Naive thymus-derived CD4-positive, alpha-beta T cell (primary cell): ENCODE results near the gene TTC19. TPM values are rescaled to one million over a fixed set of nuclear protein-coding genes. Genes with fewer than 3 reads are reported as not detected.

ENCODE experiments used
- ATAC-seq: fragments of 150-1000 bp; cut with Tn5 transposase; 2 replicates; pipeline ENCODE4 v1.10.0; 2021; ENCODE audit warnings: mild to moderate bottlenecking, moderate library complexity
- CTCF ChIA-PET: fragments of 350-600 bp; sonication (Branson Sonifier 250); formaldehyde crosslinking; loops from one replicate; lab custom pipeline; 2021; ENCODE audit warnings: antibody characterized with exemption; lab: Charles Lee
- POLR2A ChIA-PET: fragments of 350-600 bp; sonication (Branson Sonifier 250); formaldehyde crosslinking; loops from one replicate; lab custom pipeline; 2021; ENCODE audit warnings: antibody characterized with exemption, inconsistent platforms; lab: Charles Lee
- DNase-seq, 9 donors: peaks; one replicate each; pipeline versions ENCODE4 v3.0.0 to v3.0.0-alpha.2; 2020 to 2022; ENCODE audit warnings: mixed read lengths in 1 of 9
- H3K27ac ChIP-seq: one replicate; pipeline ENCODE4 v1.7.0; 2013; ENCODE audit warnings: mild to moderate bottlenecking, low read depth, low read length, moderate library complexity
- H3K27me3 ChIP-seq, 2 donors: one replicate each; pipeline ENCODE4 v1.7.0; 2013; ENCODE audit warnings: low read length in 2 of 2, mild to moderate bottlenecking in 2 of 2, moderate library complexity in 2 of 2; ENCODE audit not compliant: control insufficient read depth in 2 of 2, insufficient read depth in 2 of 2
- H3K36me3 ChIP-seq, 3 experiments: 1 replicate in 2 of 3; 2 replicates in 1 of 3; pipeline ENCODE4 v1.7.0; 2013; ENCODE audit warnings: low read length in 3 of 3, mild to moderate bottlenecking in 3 of 3, moderate library complexity in 1 of 3; ENCODE audit not compliant: insufficient read depth in 3 of 3, control insufficient read depth in 2 of 3
- H3K4me1 ChIP-seq, 2 donors: one replicate each; pipeline ENCODE4 v1.7.0; 2013; ENCODE audit warnings: low read length in 2 of 2, mild to moderate bottlenecking in 2 of 2, moderate library complexity in 1 of 2; ENCODE audit not compliant: control insufficient read depth in 2 of 2, insufficient read depth in 2 of 2
- H3K4me3 ChIP-seq: 2 replicates; pipeline ENCODE4 v1.7.0; 2013; ENCODE audit warnings: mild to moderate bottlenecking, low read length
- H3K9me3 ChIP-seq, 3 experiments: 1 replicate in 2 of 3; 2 replicates in 1 of 3; pipeline ENCODE4 v1.7.0; 2013; ENCODE audit warnings: low read length in 3 of 3; ENCODE audit not compliant: control insufficient read depth in 2 of 3
- H3K27ac Mint-ChIP-seq, 9 donors: one replicate each; pipeline ENCODE4 v1.8.0; 2020 to 2022; ENCODE audit warnings: mixed read lengths in 9 of 9, mild to moderate bottlenecking in 8 of 9, moderate library complexity in 5 of 9, inconsistent platforms in 2 of 9
- H3K27me3 Mint-ChIP-seq, 5 donors: one replicate each; pipeline ENCODE4 v1.8.0; 2021 to 2022; ENCODE audit warnings: mixed read lengths in 5 of 5, mild to moderate bottlenecking in 1 of 5
- H3K36me3 Mint-ChIP-seq, 5 donors: one replicate each; pipeline ENCODE4 v1.8.0; 2020 to 2022; ENCODE audit warnings: mixed read lengths in 5 of 5, mild to moderate bottlenecking in 3 of 5, inconsistent platforms in 1 of 5
- H3K4me1 Mint-ChIP-seq, 7 donors: one replicate each; pipeline ENCODE4 v1.8.0; 2020 to 2022; ENCODE audit warnings: mixed read lengths in 7 of 7, mild to moderate bottlenecking in 3 of 7, inconsistent platforms in 1 of 7
- H3K4me3 Mint-ChIP-seq, 10 donors: one replicate each; pipeline ENCODE4 v1.8.0; 2020 to 2022; ENCODE audit warnings: mild to moderate bottlenecking in 10 of 10, mixed read lengths in 10 of 10, moderate library complexity in 6 of 10, inconsistent platforms in 2 of 10
- H3K9me3 Mint-ChIP-seq, 11 donors: one replicate each; pipeline ENCODE4 v1.8.0; 2020 to 2022; ENCODE audit warnings: mixed read lengths in 11 of 11, mild to moderate bottlenecking in 4 of 11, inconsistent platforms in 1 of 11, moderate library complexity in 1 of 11
- intact Hi-C, 2 donors: fragments of 100-400 bp; cut with micrococcal nuclease; formaldehyde crosslinking; loops; one replicate each; pipeline ENCODE4 v1.15.1; 2023
- polyA plus RNA-seq, 2 donors: library from polyadenylated mRNA; unstranded; fragments of 300-500 nt; fragmentation: Illumina TruSeq; gene quantifications; one replicate each; pipeline ENCODE4 v1.2.3, GENCODE V29; 2021
- total RNA-seq, 6 experiments: library from RNA in 5 of 6; stranded (reverse) in 5 of 6; gene quantifications; 1 replicate in 5 of 6; 2 replicates in 1 of 6; pipeline ENCODE4 v1.2.3 and lab custom pipeline; 2021 to 2026

The TTC19 gene
- total and polyA plus RNA-seq, 7 experiments from 2014 or later: 32.8 to 61.6 (median 35.9) TPM

- H3K9me3 ChIP-seq: no peaks in the 10 kb centered on the region
- no peak overlapping the region for H3K27ac ChIP-seq
- Mint-ChIP-seq H3K4me1 (peaks cover 0 to 36% (median 8%) of the 10 kb centered on the region in 7 donors), H3K4me3 (no peak overlapping the region), H3K36me3 (no peaks in the 10 kb centered on the region), H3K27me3 (peaks cover 0 to 54% (median 0%) of the 10 kb centered on the region in 5 donors), H3K27ac (no peak overlapping the region), H3K9me3 (no peaks in the 10 kb centered on the region)
- DNase-seq: no peak
- intact Hi-C loops: no loop called here
- ATAC-seq: no peak
- H3K27me3 ChIP-seq: no peaks in the 10 kb centered on the region
- ChIA-PET CTCF (no interaction called here), POLR2A (no interaction called here)
- peaks cover 4 to 7% of the 10 kb centered on the region in 2 donors for H3K4me1 ChIP-seq
- H3K36me3 ChIP-seq: no peaks in the 10 kb centered on the region
- no peak overlapping the region for H3K4me3 ChIP-seq
Measured at GRCh38 chr17:15955793-15956541, 43.7 kb upstream of the TTC19 start.

DNA sequence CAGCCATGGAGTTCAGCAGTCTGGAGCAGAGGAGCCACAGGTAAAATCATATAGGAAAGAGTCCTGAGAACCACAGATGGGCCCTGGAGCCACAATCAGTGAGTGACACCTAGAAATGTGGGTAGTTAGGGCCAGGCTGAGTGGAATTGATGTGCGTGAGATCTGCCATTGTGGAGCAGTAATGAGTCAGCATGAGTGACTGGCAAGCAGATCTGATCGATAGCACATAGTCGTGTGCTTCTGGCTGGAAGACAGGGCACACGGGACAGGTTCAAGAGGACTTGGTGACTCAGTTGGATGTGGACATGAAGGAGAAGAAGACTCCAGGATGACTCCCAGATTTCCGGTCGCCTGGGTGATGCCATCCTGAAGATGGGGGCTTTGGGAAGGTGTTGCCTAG is 42.4 kb upstream of the TTC19 start:
- Histone ChIP-seq H3K4me3 (no peak overlapping the region), H3K27ac (no peak overlapping the region), H3K4me1 (peaks cover 4 to 7% of the 10 kb centered on the region in 2 donors), H3K9me3 (no peaks in the 10 kb centered on the region), H3K27me3 (no peaks in the 10 kb centered on the region), H3K36me3 (no peaks in the 10 kb centered on the region)
- DNase-seq (no peak), ATAC-seq (no peak)
- Mint-ChIP-seq H3K27me3 (peaks cover 0 to 63% (median 0%) of the 10 kb centered on the region in 5 donors), H3K36me3 (no peaks in the 10 kb centered on the region), H3K9me3 (no peaks in the 10 kb centered on the region), H3K27ac (no peak overlapping the region), H3K4me3 (no peak overlapping the region), H3K4me1 (peaks cover 0 to 36% (median 8%) of the 10 kb centered on the region in 7 donors)
- ChIA-PET POLR2A (no interaction called here), CTCF (interaction anchor here (0.6 kb wide), 1 partner anchor 1229 kb away, joined by 4 read pairs; no protein-coding TSS in a partner anchor)
- intact Hi-C loops: no loop called here

GRCh38 chr17:15957608-15958307 is 41.9 kb upstream of the TTC19 start:
- no peaks in the 10 kb centered on the region for H3K9me3 Mint-ChIP-seq
- peak overlapping the region in 1 of 10 donors; percentile 1 for H3K4me3 Mint-ChIP-seq
- H3K4me3 ChIP-seq: no peak overlapping the region
- intact Hi-C loops: loop anchor here (2.0 kb wide), 2 partner anchors 41 to 61 kb away; partner anchors contain the start of genes TTC19 (in 1 of the 2) and ZSWIM7 (in 1 of the 2)
- CTCF ChIA-PET: interaction anchor here (0.6 kb wide), 1 partner anchor 1228 kb away, joined by 4 read pairs; no protein-coding TSS in a partner anchor
- no peak overlapping the region for H3K27ac Mint-ChIP-seq
- POLR2A ChIA-PET: no interaction called here
- no peaks in the 10 kb centered on the region for H3K36me3 Mint-ChIP-seq
- H3K27ac ChIP-seq: no peak overlapping the region
- H3K36me3 ChIP-seq: no peaks in the 10 kb centered on the region
- no peak for ATAC-seq
- DNase-seq: no peak
- no peaks in the 10 kb centered on the region for H3K27me3 ChIP-seq
- H3K4me1 ChIP-seq: peaks cover 4 to 7% of the 10 kb centered on the region in 2 donors
- no peaks in the 10 kb centered on the region for H3K9me3 ChIP-seq
- peaks cover 0 to 36% (median 8%) of the 10 kb centered on the region in 7 donors for H3K4me1 Mint-ChIP-seq
- peaks cover 0 to 60% (median 0%) of the 10 kb centered on the region in 5 donors for H3K27me3 Mint-ChIP-seq

GRCh38 chr17:15958484-15958854 is 41.2 kb upstream of the TTC19 start:
- intact Hi-C loops: loop anchor here (2.0 kb wide), 2 partner anchors 40 to 62 kb away; partner anchors contain the start of genes TTC19 (in 1 of the 2) and ZSWIM7 (in 1 of the 2)
- Mint-ChIP-seq H3K4me1 (peaks cover 0 to 36% (median 8%) of the 10 kb centered on the region in 7 donors), H3K9me3 (no peaks in the 10 kb centered on the region), H3K27me3 (peaks cover 0 to 56% (median 0%) of the 10 kb centered on the region in 5 donors), H3K4me3 (peak overlapping the region in 1 of 10 donors; percentile 40), H3K36me3 (no peaks in the 10 kb centered on the region), H3K27ac (peak overlapping the region in 1 of 9 donors; percentile 44)
- Histone ChIP-seq H3K36me3 (no peaks in the 10 kb centered on the region), H3K4me1 (peaks cover 4 to 7% of the 10 kb centered on the region in 2 donors), H3K27me3 (no peaks in the 10 kb centered on the region), H3K9me3 (no peaks in the 10 kb centered on the region), H3K27ac (no peak overlapping the region), H3K4me3 (no peak overlapping the region)
- no peak for DNase-seq
- CTCF ChIA-PET: no interaction called here
- ATAC-seq: no peak
- POLR2A ChIA-PET: no interaction called here

DNA sequence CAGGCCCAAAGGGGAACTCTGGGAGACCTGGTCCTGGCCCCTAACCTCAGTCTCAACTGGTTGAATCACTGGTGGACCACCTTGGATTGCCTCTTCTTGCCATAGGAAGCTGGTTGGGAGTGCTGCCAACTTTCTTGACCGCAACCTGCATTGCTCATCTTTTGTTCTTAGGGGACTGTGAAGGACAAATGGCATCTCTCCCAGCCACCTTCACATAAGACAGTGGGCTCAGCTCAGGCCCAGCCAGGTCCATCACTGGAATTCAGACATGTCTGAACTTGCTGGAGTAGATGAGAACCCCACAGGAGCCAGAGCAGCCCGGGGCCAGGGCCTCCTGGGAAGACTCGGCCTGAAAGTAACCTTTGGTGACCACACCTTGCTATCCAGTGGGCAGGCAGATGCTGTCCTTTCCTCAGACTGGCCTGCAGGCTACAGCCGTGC is 35.9 kb upstream of the TTC19 start:
- no peak for ATAC-seq

GRCh38 chr17:15965528-15965927 is 34.1 kb upstream of the TTC19 start:
- Histone ChIP-seq H3K4me3 (no peak overlapping the region), H3K4me1 (peaks cover 0 to 10% of the 10 kb centered on the region in 2 donors), H3K36me3 (no peaks in the 10 kb centered on the region), H3K9me3 (no peaks in the 10 kb centered on the region), H3K27me3 (no peaks in the 10 kb centered on the region), H3K27ac (no peak overlapping the region)
- ATAC-seq (no peak), DNase-seq (no peak)
- peak overlapping the region in 8 of 9 donors; percentile 38 to 98 (median 90) for H3K27ac Mint-ChIP-seq
- H3K27me3 Mint-ChIP-seq: peaks cover 0 to 37% (median 5%) of the 10 kb centered on the region in 5 donors
- no peaks in the 10 kb centered on the region for H3K9me3 Mint-ChIP-seq
- intact Hi-C loops: no loop called here
- CTCF ChIA-PET: no interaction called here
- peaks cover 10 to 36% (median 25%) of the 10 kb centered on the region in 7 donors for H3K4me1 Mint-ChIP-seq
- no peaks in the 10 kb centered on the region for H3K36me3 Mint-ChIP-seq
- peak overlapping the region in 4 of 10 donors; percentile 52 to 79 (median 68) for H3K4me3 Mint-ChIP-seq
- POLR2A ChIA-PET: no interaction called here

More for the DNA sequence above, 35.9 kb upstream of the TTC19 start:
- no peak for DNase-seq
- CTCF ChIA-PET: no interaction called here
- Histone ChIP-seq H3K4me1 (peaks cover 2 to 15% of the 10 kb centered on the region in 2 donors), H3K27ac (no peak overlapping the region), H3K36me3 (no peaks in the 10 kb centered on the region), H3K27me3 (no peaks in the 10 kb centered on the region), H3K4me3 (no peak overlapping the region), H3K9me3 (no peaks in the 10 kb centered on the region)
- Mint-ChIP-seq H3K27me3 (peaks cover 0 to 39% (median 0%) of the 10 kb centered on the region in 5 donors), H3K27ac (no peak overlapping the region), H3K9me3 (no peaks in the 10 kb centered on the region), H3K4me1 (peaks cover 10 to 38% (median 30%) of the 10 kb centered on the region in 7 donors), H3K36me3 (no peaks in the 10 kb centered on the region), H3K4me3 (no peak overlapping the region)
- POLR2A ChIA-PET: no interaction called here
- intact Hi-C loops: no loop called here
